PC-3 (cell line): ENCODE results near the gene PLPP1. TPM values are rescaled to one million over a fixed set of nuclear protein-coding genes. Genes with fewer than 3 reads are reported as not detected.

ENCODE experiments used
- ATAC-seq: fragments of 200-7000 bp; cut with Tn5 transposase; 2 replicates; pipeline ENCODE4 v1.9.1; 2020; ENCODE audit warnings: mild to moderate bottlenecking, moderate library complexity
- BruUV-seq: library from RNA; stranded (reverse); fragments of 400-500 nt; replicated peaks from 2 replicates; lab custom pipeline; 2021; lab: Mats Ljungman, UMichigan
- CTCF ChIA-PET: fragments of 300-600 bp; sonication (Branson Sonifier 250); formaldehyde crosslinking; loops from one replicate; lab custom pipeline; 2022; ENCODE audit warnings: antibody characterized with exemption; lab: Charles Lee
- POLR2A ChIA-PET: fragments of 300-600 bp; sonication (Branson Sonifier 250); formaldehyde crosslinking; loops from one replicate; lab custom pipeline; 2022; ENCODE audit warnings: antibody characterized with exemption; ENCODE audit not compliant: unreplicated experiment; lab: Charles Lee
- DNase-seq: peaks from one replicate; pipeline ENCODE4 v3.0.0-alpha.2; 2015
- H2AFZ ChIP-seq: fragments of 300-600 bp; sonication (generic); 2 replicates; pipeline ENCODE4 v1.6.0; 2016; ENCODE audit warnings: antibody characterized with exemption, low read length
- H3F3A ChIP-seq: fragments of 300-600 bp; sonication (generic); one replicate; pipeline ENCODE4 v1.6.0; 2017; ENCODE audit warnings: antibody characterized with exemption, low read length, control low read depth, mild to moderate bottlenecking; ENCODE audit not compliant: unreplicated experiment
- H3K27ac ChIP-seq: fragments of 300-600 bp; sonication (generic); 2 replicates; pipeline ENCODE4 v1.5.1; 2016; ENCODE audit warnings: mild to moderate bottlenecking, low read length
- H3K27me3 ChIP-seq: fragments of 300-600 bp; sonication (generic); 2 replicates; pipeline ENCODE4 v1.6.1; 2016; ENCODE audit warnings: low read length, mixed read lengths
- H3K36me3 ChIP-seq: fragments of 300-600 bp; sonication (generic); 2 replicates; pipeline ENCODE4 v1.6.1; 2016; ENCODE audit warnings: low read depth, mixed run types, low read length, mixed read lengths
- H3K4me1 ChIP-seq: fragments of 300-600 bp; sonication (generic); 2 replicates; pipeline ENCODE4 v1.5.1; 2016; ENCODE audit warnings: low read length; ENCODE audit not compliant: insufficient read depth
- H3K4me2 ChIP-seq: fragments of 300-600 bp; sonication (generic); 2 replicates; pipeline ENCODE4 v1.6.0; 2016; ENCODE audit warnings: low read length
- H3K4me3 ChIP-seq: fragments of 300-600 bp; sonication (generic); 2 replicates; pipeline ENCODE4 v1.5.1; 2016; ENCODE audit warnings: mild to moderate bottlenecking, low read length, mixed read lengths
- H3K79me2 ChIP-seq: fragments of 300-600 bp; sonication (generic); 2 replicates; pipeline ENCODE4 v1.6.1; 2017; ENCODE audit warnings: low read length, mixed read lengths
- H3K9ac ChIP-seq: fragments of 300-600 bp; sonication (generic); 2 replicates; pipeline ENCODE4 v1.6.0; 2016; ENCODE audit warnings: mild to moderate bottlenecking, low read length
- H3K9me2 ChIP-seq: fragments of 300-600 bp; sonication (generic); replicated peaks from 2 replicates; pipeline ENCODE4 v1.6.1; 2016; ENCODE audit warnings: mixed run types, low read length, mixed read lengths
- H3K9me3 ChIP-seq: fragments of 300-600 bp; sonication (generic); 2 replicates; pipeline ENCODE4 v1.6.1; 2016; ENCODE audit warnings: low read length, mixed read lengths
- H4K20me1 ChIP-seq: fragments of 300-600 bp; sonication (generic); 2 replicates; pipeline ENCODE4 v1.6.1; 2016; ENCODE audit warnings: low read length, mixed read lengths
- EZH2 ChIP-seq: fragments of 300-600 bp; sonication (generic); IDR thresholded peaks from one replicate; pipeline ENCODE4 v1.6.1; 2017; ENCODE audit warnings: antibody characterized with exemption, mild to moderate bottlenecking, low read length; ENCODE audit not compliant: unreplicated experiment
- EZH2phosphoT487 ChIP-seq: fragments of 300-600 bp; sonication (generic); IDR thresholded peaks from 2 replicates; pipeline ENCODE4 v1.6.1; 2018; ENCODE audit warnings: mild to moderate bottlenecking, antibody characterized with exemption, low read length, borderline replicate concordance
- intact Hi-C: fragments of 100-400 bp; cut with micrococcal nuclease; formaldehyde crosslinking; loops from 2 replicates; pipeline ENCODE4 v1.9.0; 2023
- total RNA-seq: library from RNA; depleted of rRNA; stranded (reverse); fragments of >200 nt; gene quantifications from 2 replicates; pipeline ENCODE4 v1.2.3, GENCODE V29; 2014
- TF ChIP-seq, protein P1 (sequence below): fragments of 300-600 bp; sonication (generic); conservative IDR thresholded peaks from 2 replicates; pipeline ENCODE4 v1.5.1; 2017; ENCODE audit warnings: antibody characterized with exemption, low read depth, mild to moderate bottlenecking, low read length

The PLPP1 gene
- total RNA-seq, 1 experiment from 2014 or later, result 16.2 TPM

DNA sequence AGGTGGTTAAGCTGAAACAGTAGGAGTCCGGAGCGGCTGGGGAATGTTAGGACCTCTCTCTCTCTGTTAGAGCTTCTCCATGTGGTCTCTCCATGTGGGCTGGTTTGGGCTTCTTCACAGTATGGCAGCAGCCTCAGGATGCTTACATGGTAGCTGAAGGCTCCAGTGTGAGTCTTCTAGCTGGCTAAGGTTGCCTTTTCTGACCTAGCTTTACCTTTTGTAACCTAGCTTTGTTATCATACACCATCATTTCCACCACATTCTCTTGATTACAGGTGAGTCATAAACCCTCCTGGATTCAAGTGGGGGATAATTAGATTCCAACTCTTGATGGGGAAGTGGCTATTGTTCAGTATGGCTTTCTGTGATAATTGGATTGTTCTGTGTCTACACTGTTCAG is 128.5 kb downstream of the PLPP1 start:
- ChIA-PET CTCF (interaction anchor here (0.5 to 1.0 kb wide), 4 partner anchors 10 to 287 kb away, joined by 3 to 5 read pairs (median 4); no protein-coding TSS in a partner anchor), POLR2A (interaction anchor here (0.6 kb wide), 1 partner anchor 282 kb away, joined by 3 read pairs; no protein-coding TSS in a partner anchor)
- no peaks in the 10 kb centered on the region for H4K20me1 ChIP-seq
- no peaks in the 10 kb centered on the region for H3K4me1 ChIP-seq
- intact Hi-C loops, result loop anchor here (2.0 to 10.0 kb wide), 2 partner anchors 287 to 519 kb away; no protein-coding TSS in a partner anchor
- H3K9me2 ChIP-seq, result no peaks in the 10 kb centered on the region
- no TSS peak for BruUV-seq
- no peaks in the 10 kb centered on the region for H3K27me3 ChIP-seq
- no peaks in the 10 kb centered on the region for H3K9me3 ChIP-seq
- no peak for TF ChIP-seq EZH2phosphoT487
- no peak for TF ChIP-seq EZH2
- TF ChIP-seq, protein P1, sequence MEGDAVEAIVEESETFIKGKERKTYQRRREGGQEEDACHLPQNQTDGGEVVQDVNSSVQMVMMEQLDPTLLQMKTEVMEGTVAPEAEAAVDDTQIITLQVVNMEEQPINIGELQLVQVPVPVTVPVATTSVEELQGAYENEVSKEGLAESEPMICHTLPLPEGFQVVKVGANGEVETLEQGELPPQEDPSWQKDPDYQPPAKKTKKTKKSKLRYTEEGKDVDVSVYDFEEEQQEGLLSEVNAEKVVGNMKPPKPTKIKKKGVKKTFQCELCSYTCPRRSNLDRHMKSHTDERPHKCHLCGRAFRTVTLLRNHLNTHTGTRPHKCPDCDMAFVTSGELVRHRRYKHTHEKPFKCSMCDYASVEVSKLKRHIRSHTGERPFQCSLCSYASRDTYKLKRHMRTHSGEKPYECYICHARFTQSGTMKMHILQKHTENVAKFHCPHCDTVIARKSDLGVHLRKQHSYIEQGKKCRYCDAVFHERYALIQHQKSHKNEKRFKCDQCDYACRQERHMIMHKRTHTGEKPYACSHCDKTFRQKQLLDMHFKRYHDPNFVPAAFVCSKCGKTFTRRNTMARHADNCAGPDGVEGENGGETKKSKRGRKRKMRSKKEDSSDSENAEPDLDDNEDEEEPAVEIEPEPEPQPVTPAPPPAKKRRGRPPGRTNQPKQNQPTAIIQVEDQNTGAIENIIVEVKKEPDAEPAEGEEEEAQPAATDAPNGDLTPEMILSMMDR, result no peak
- DNase-seq (no peak), ATAC-seq (no peak)
- H3K36me3 ChIP-seq, result peaks cover under 1% of the 10 kb centered on the region; the same call in 1 of the 2 replicates
- H3K79me2 ChIP-seq, result no peaks in the 10 kb centered on the region
- H3K4me3 ChIP-seq, result no peak overlapping the region
- H3K9ac ChIP-seq, result no peak overlapping the region
- no peak overlapping the region for H2AFZ ChIP-seq
- no peak overlapping the region for H3K27ac ChIP-seq
- no peaks in the 10 kb centered on the region for H3F3A ChIP-seq
- H3K4me2 ChIP-seq, result no peak overlapping the region

GRCh38 chr5:55402199-55402598 is 132.6 kb downstream of the PLPP1 start:
- no peaks in the 10 kb centered on the region for H3K79me2 ChIP-seq
- no peak overlapping the region for H3K4me2 ChIP-seq
- H3K9me2 ChIP-seq, result no peaks in the 10 kb centered on the region
- H3F3A ChIP-seq, result no peaks in the 10 kb centered on the region
- no peak overlapping the region for H2AFZ ChIP-seq
- ATAC-seq, result no peak
- ChIA-PET CTCF (no interaction called here), POLR2A (no interaction called here)
- H4K20me1 ChIP-seq, result no peaks in the 10 kb centered on the region
- H3K4me3 ChIP-seq, result no peak overlapping the region
- DNase-seq, result no peak
- no peaks in the 10 kb centered on the region for H3K4me1 ChIP-seq
- no peaks in the 10 kb centered on the region; the same call in 1 of the 2 replicates for H3K36me3 ChIP-seq
- no peaks in the 10 kb centered on the region for H3K27me3 ChIP-seq
- H3K27ac ChIP-seq, result no peak overlapping the region
- H3K9me3 ChIP-seq, result no peaks in the 10 kb centered on the region
- H3K9ac ChIP-seq, result no peak overlapping the region
- TF ChIP-seq EZH2, result no peak
- TF ChIP-seq, protein P1, result peak; percentile 17; the same call in 1 of the 2 replicates
- BruUV-seq, result no TSS peak
- intact Hi-C loops, result loop anchor here (10.0 kb wide), 1 partner anchor 523 kb away; no protein-coding TSS in a partner anchor

GRCh38 chr5:55393501-55394175 is 141.1 kb downstream of the PLPP1 start:
- CTCF ChIA-PET, result no interaction called here
- H3K9me3 ChIP-seq, result no peaks in the 10 kb centered on the region
- no peak overlapping the region for H3K27ac ChIP-seq
- DNase-seq, result no peak
- no peaks in the 10 kb centered on the region for H3K79me2 ChIP-seq
- no peaks in the 10 kb centered on the region for H4K20me1 ChIP-seq
- H3K4me3 ChIP-seq, result no peak overlapping the region
- H3K9me2 ChIP-seq, result no peaks in the 10 kb centered on the region
- H3F3A ChIP-seq, result no peaks in the 10 kb centered on the region
- TF ChIP-seq EZH2 (no peak), EZH2phosphoT487 (no peak)
- TF ChIP-seq, protein P1, result no peak
- no peak overlapping the region for H3K4me2 ChIP-seq
- H2AFZ ChIP-seq, result no peak overlapping the region
- no TSS peak for BruUV-seq
- intact Hi-C loops, result no loop called here
- peaks cover 7% of the 10 kb centered on the region for H3K36me3 ChIP-seq
- no peaks in the 10 kb centered on the region for H3K27me3 ChIP-seq
- H3K9ac ChIP-seq, result no peak overlapping the region
- ATAC-seq, result no peak
- POLR2A ChIA-PET, result no interaction called here
- no peaks in the 10 kb centered on the region for H3K4me1 ChIP-seq
